H1 (cell line): ENCODE results near the gene ADCY9. TPM values are rescaled to one million over a fixed set of nuclear protein-coding genes. Genes with fewer than 3 reads are reported as not detected.

Source experiments
- CTCF ChIA-PET: fragments of 300-600 bp; sonication (Branson Sonifier 250); formaldehyde crosslinking; loops from one replicate; lab custom pipeline; 2021; ENCODE audit not compliant: partially characterized antibody; lab: Charles Lee
- POLR2A ChIA-PET: fragments of 300-600 bp; sonication (Branson Sonifier 250); formaldehyde crosslinking; loops from one replicate; lab custom pipeline; 2021; ENCODE audit warnings: inconsistent platforms; ENCODE audit not compliant: partially characterized antibody; lab: Charles Lee
- DNase-seq, 2 experiments: peaks; one replicate each; pipeline versions ENCODE4 v3.0.0 to v3.0.0-alpha.2; 2010 to 2022; ENCODE audit warnings: low spot score in 2 of 2, low read depth in 1 of 2, mixed read lengths in 1 of 2
- FAIRE-seq: peaks from 2 replicates; lab custom pipeline; 2011; peaks lifted over from hg19 to GRCh38; lab: Jason Lieb, UNC
- H2AFZ ChIP-seq: 2 replicates; pipeline ENCODE4 v1.8.1; 2012; ENCODE audit warnings: low read length, inconsistent platforms
- H2AK5ac ChIP-seq: 2 replicates; pipeline ENCODE4 v1.6.1; 2013; ENCODE audit warnings: low read depth, low read length
- H2BK120ac ChIP-seq: replicated peaks from 2 replicates; pipeline ENCODE3; 2013; ENCODE audit warnings: low read depth, low read length, inconsistent platforms
- H2BK12ac ChIP-seq: 2 replicates; pipeline ENCODE4 v1.6.1; 2013; ENCODE audit warnings: low read depth, low read length
- H2BK15ac ChIP-seq: 2 replicates; pipeline ENCODE4 v1.6.1; 2013; ENCODE audit warnings: low read length
- H2BK20ac ChIP-seq: 2 replicates; pipeline ENCODE4 v1.6.1; 2013; ENCODE audit warnings: low read length
- H2BK5ac ChIP-seq: 2 replicates; pipeline ENCODE4 v1.6.1; 2013; ENCODE audit warnings: low read depth, low read length
- H3K14ac ChIP-seq: 2 replicates; pipeline ENCODE4 v1.6.1; 2013; ENCODE audit warnings: inconsistent platforms; ENCODE audit not compliant: insufficient read length
- H3K18ac ChIP-seq: 2 replicates; pipeline ENCODE4 v1.6.1; 2013; ENCODE audit warnings: low read length; ENCODE audit errors: extremely low read depth
- H3K23ac ChIP-seq: 2 replicates; pipeline ENCODE4 v1.6.1; 2013; ENCODE audit warnings: inconsistent platforms; ENCODE audit not compliant: insufficient read length
- H3K23me2 ChIP-seq: 2 replicates; pipeline ENCODE4 v1.6.1; 2013; ENCODE audit warnings: low read depth, low read length
- H3K27ac ChIP-seq: 2 replicates; pipeline ENCODE4 v1.6.1; 2011; ENCODE audit warnings: low read depth, low read length, inconsistent platforms
- H3K27me3 ChIP-seq, 4 experiments: replicated peaks in 1 of 4; 1 replicate in 1 of 4; 2 replicates in 3 of 4; pipeline versions ENCODE4 v1.6.1 to v1.8.1; 2011 to 2013; ENCODE audit warnings: low read length in 3 of 4, mild to moderate bottlenecking in 3 of 4, inconsistent platforms in 2 of 4, mixed read lengths in 2 of 4, moderate library complexity in 1 of 4; ENCODE audit not compliant: control insufficient read depth in 3 of 4, insufficient read depth in 3 of 4; ENCODE audit errors: extremely low read depth in 1 of 4
- H3K36me3 ChIP-seq, 4 experiments: 2 replicates each; pipeline versions ENCODE4 v1.6.1 to v1.8.1; 2011 to 2013; ENCODE audit warnings: mild to moderate bottlenecking in 4 of 4, low read length in 3 of 4, moderate library complexity in 2 of 4, control low read depth in 1 of 4, inconsistent platforms in 1 of 4; ENCODE audit not compliant: insufficient read depth in 4 of 4, control insufficient read depth in 2 of 4
- H3K4ac ChIP-seq: replicated peaks from 2 replicates; pipeline ENCODE3; 2013; ENCODE audit warnings: low read length, low read depth, mixed read lengths, inconsistent platforms; ENCODE audit not compliant: insufficient read length
- H3K4me1 ChIP-seq, 4 experiments: replicated peaks in 1 of 4; 1 replicate in 1 of 4; 2 replicates in 3 of 4; pipeline versions ENCODE4 v1.6.1 to v1.8.1; 2011 to 2013; ENCODE audit warnings: low read length in 3 of 4, inconsistent platforms in 2 of 4, mixed read lengths in 1 of 4; ENCODE audit not compliant: insufficient read depth in 4 of 4, control insufficient read depth in 3 of 4
- H3K4me2 ChIP-seq, 2 experiments: 2 replicates each; pipeline versions ENCODE4 v1.6.1 to v1.8.1; 2011 to 2013; ENCODE audit warnings: low read depth in 2 of 2, low read length in 2 of 2, control low read depth in 1 of 2, inconsistent platforms in 1 of 2, mild to moderate bottlenecking in 1 of 2; ENCODE audit not compliant: insufficient read depth in 1 of 2
- H3K4me3 ChIP-seq, 4 experiments: fragments of 200-600, 300-600 bp in 1 of 4; sonication (generic), shearing (Covaris generic), sonication (Bioruptor Twin) in 1 of 4; 2 replicates each; pipeline versions ENCODE4 v1.5.1 to v1.8.1; 2011 to 2016; ENCODE audit warnings: low read length in 4 of 4, low read depth in 3 of 4, control low read depth in 2 of 4, inconsistent platforms in 2 of 4, mild to moderate bottlenecking in 2 of 4, mixed read lengths in 1 of 4, moderate library complexity in 1 of 4; ENCODE audit not compliant: insufficient read depth in 2 of 4; ENCODE audit errors: extremely low read depth in 1 of 4
- H3K56ac ChIP-seq: replicated peaks from 2 replicates; pipeline ENCODE3; 2013; ENCODE audit warnings: low read depth, mild to moderate bottlenecking, mixed read lengths, low read length, inconsistent platforms; ENCODE audit not compliant: insufficient read length
- H3K79me1 ChIP-seq: 2 replicates; pipeline ENCODE4 v1.6.1; 2013; ENCODE audit warnings: low read depth, low read length, control low read depth
- H3K79me2 ChIP-seq, 2 experiments: 2 replicates each; pipeline versions ENCODE4 v1.6.1 to v1.8.1; 2012 to 2013; ENCODE audit warnings: low read length in 2 of 2, mild to moderate bottlenecking in 2 of 2, inconsistent platforms in 1 of 2; ENCODE audit not compliant: insufficient read depth in 2 of 2, control insufficient read depth in 1 of 2
- H3K9ac ChIP-seq, 4 experiments: replicated peaks in 1 of 4; 1 replicate in 1 of 4; 2 replicates in 3 of 4; pipeline versions ENCODE4 v1.6.1 to v1.8.1; 2011 to 2013; ENCODE audit warnings: low read depth in 3 of 4, low read length in 3 of 4, control low read depth in 2 of 4, mild to moderate bottlenecking in 2 of 4, moderate library complexity in 2 of 4, inconsistent platforms in 1 of 4; ENCODE audit errors: extremely low read depth in 1 of 4
- H3K9me3 ChIP-seq, 2 experiments: 2 replicates each; pipeline versions ENCODE4 v1.6.1 to v1.8.1; 2012 to 2013; ENCODE audit warnings: mild to moderate bottlenecking in 2 of 2, moderate library complexity in 2 of 2, control low read depth in 1 of 2, inconsistent platforms in 1 of 2, low read depth in 1 of 2, low read length in 1 of 2, mixed read lengths in 1 of 2; ENCODE audit not compliant: insufficient read depth in 2 of 2
- H4K20me1 ChIP-seq, 2 experiments: replicated peaks in 1 of 2; 2 replicates each; pipeline versions ENCODE3 to v1.8.1; 2011 to 2013; ENCODE audit warnings: inconsistent platforms in 2 of 2, low read length in 2 of 2, mild to moderate bottlenecking in 1 of 2; ENCODE audit not compliant: insufficient read depth in 2 of 2, control insufficient read depth in 1 of 2
- H4K5ac ChIP-seq: 2 replicates; pipeline ENCODE4 v1.6.1; 2013; ENCODE audit warnings: low read length, low read depth, mixed read lengths, inconsistent platforms; ENCODE audit not compliant: insufficient read length
- H4K8ac ChIP-seq: 2 replicates; pipeline ENCODE4 v1.8.0; 2013; ENCODE audit warnings: mild to moderate bottlenecking, moderate library complexity, low read length, inconsistent platforms; ENCODE audit not compliant: insufficient read depth; ENCODE audit errors: extremely low read depth
- H4K91ac ChIP-seq: replicated peaks from 2 replicates; pipeline ENCODE3; 2013; ENCODE audit warnings: low read length, mixed read lengths, inconsistent platforms; ENCODE audit not compliant: insufficient read length
- ASH2L ChIP-seq: fragments of 200-600, 300-600 bp; sonication (generic); IDR thresholded peaks from one replicate; pipeline ENCODE4 v1.7.1; 2017; ENCODE audit warnings: low read length
- CHD1 ChIP-seq: IDR thresholded peaks from 2 replicates; pipeline ENCODE4 v1.6.1; 2012; ENCODE audit warnings: low read depth, low read length, improper control_type of control experiment
- EZH2 ChIP-seq: fragments of 200-600 bp; sonication (generic); IDR thresholded peaks from 2 replicates; pipeline ENCODE4 v1.7.1; 2012; ENCODE audit warnings: low read depth, mild to moderate bottlenecking, moderate library complexity, low read length, inconsistent platforms; ENCODE audit not compliant: severe bottlenecking
- GTF2F1 ChIP-seq: IDR thresholded peaks from 2 replicates; pipeline ENCODE4 v1.6.1; 2012; ENCODE audit warnings: low read depth, low read length, improper control_type of control experiment, borderline replicate concordance
- HDAC2 ChIP-seq, 2 experiments: fragments of 300-600 bp in 1 of 2; sonication (generic) in 1 of 2; IDR thresholded peaks; 2 replicates each; pipeline ENCODE4 v1.6.1; 2011 to 2012; ENCODE audit warnings: low read depth in 2 of 2, low read length in 2 of 2, mild to moderate bottlenecking in 2 of 2, moderate library complexity in 2 of 2, borderline replicate concordance in 1 of 2, inconsistent platforms in 1 of 2
- KDM1A ChIP-seq: fragments of 200-600, 300-600 bp; sonication (generic); IDR thresholded peaks from 2 replicates; pipeline ENCODE4 v1.7.1; 2016; ENCODE audit warnings: mild to moderate bottlenecking, low read length, borderline replicate concordance
- MAFK ChIP-seq: IDR thresholded peaks from 2 replicates; pipeline ENCODE4 v1.6.1; 2012; ENCODE audit warnings: low read depth, mild to moderate bottlenecking, improper control_type of control experiment, low read length
- POLR2A ChIP-seq, 2 experiments: IDR thresholded peaks; 1 replicate in 1 of 2; 2 replicates in 1 of 2; pipeline ENCODE4 v1.6.1; 2011; ENCODE audit warnings: low read depth in 2 of 2, low read length in 2 of 2, mild to moderate bottlenecking in 2 of 2; ENCODE audit errors: control extremely low read depth in 1 of 2
- POU5F1 ChIP-seq: IDR thresholded peaks from 2 replicates; pipeline ENCODE4 v1.6.1; 2011; ENCODE audit warnings: low read depth, mild to moderate bottlenecking, low read length, moderate library complexity
- RAD21 ChIP-seq, 2 experiments: IDR thresholded peaks in 1 of 2; conservative IDR thresholded peaks in 1 of 2; 2 replicates each; pipeline ENCODE4 v1.6.1; 2011; ENCODE audit warnings: low read depth in 2 of 2, low read length in 2 of 2, improper control_type of control experiment in 1 of 2, inconsistent platforms in 1 of 2, mild to moderate bottlenecking in 1 of 2, moderate library complexity in 1 of 2
- SP2 ChIP-seq: IDR thresholded peaks from 2 replicates; pipeline ENCODE4 v1.6.1; 2012; ENCODE audit warnings: mild to moderate bottlenecking, low read length, inconsistent platforms
- TAF1 ChIP-seq: IDR thresholded peaks from 2 replicates; pipeline ENCODE4 v1.6.1; 2011; ENCODE audit warnings: mild to moderate bottlenecking, low read depth, low read length
- YY1 ChIP-seq: IDR thresholded peaks from 2 replicates; pipeline ENCODE4 v1.6.1; 2011; ENCODE audit warnings: low read depth, mild to moderate bottlenecking, low read length
- WGBS, 2 experiments: shearing (Covaris generic) in 1 of 2; methylation state at CpG; one replicate each; pipeline versions ENCODE4 v1.1.6 to v1.1.7; 2013 to 2015; ENCODE audit warnings: low lambda C conversion rate in 2 of 2, mixed read lengths in 2 of 2, inconsistent platforms in 1 of 2, low coverage in 1 of 2, missing lambda C conversion rate in 1 of 2; ENCODE audit not compliant: insufficient replicate concordance in 2 of 2, insufficient coverage in 1 of 2, insufficient read length in 1 of 2; ENCODE audit errors: extremely low coverage in 1 of 2, missing lambda C conversion rate in 1 of 2; 5-methylcytosine and 5-hydroxymethylcytosine counted together
- polyA plus RNA-seq, 7 experiments: library from polyadenylated mRNA; depleted of rRNA in 3 of 7; stranded (reverse) in 5 of 7; unstranded in 2 of 7; fragments of >200 nt in 5 of 7; fragments of 200-250 nt in 2 of 7; gene quantifications; 1 replicate in 5 of 7; 2 replicates in 1 of 7; 4 replicates in 1 of 7; pipeline versions ENCODE4 v1.2.1 to v1.2.3, GENCODE V29; 2011 to 2013; ENCODE audit warnings: missing spikeins in 2 of 7, mixed read lengths in 2 of 7
- total RNA-seq: library from RNA; stranded (reverse); fragmentation: NEBNext Ultra II Directional; extraction: Animal tissue kit (Norgen Biotek cat#: 25700); gene quantifications from 2 replicates; pipeline ENCODE4 v1.2.1, GENCODE V29; 2021
- TF ChIP-seq, protein P1 (sequence below): IDR thresholded peaks from 2 replicates; pipeline ENCODE4 v1.6.1; 2011; ENCODE audit warnings: low read length, improper control_type of control experiment

The ADCY9 gene
- total and polyA plus RNA-seq, 2 of the 8 experiments (the other 6 are each of a cell fraction or from before 2014, with no cell fraction given), result 5.4 to 13.1 TPM

DNA sequence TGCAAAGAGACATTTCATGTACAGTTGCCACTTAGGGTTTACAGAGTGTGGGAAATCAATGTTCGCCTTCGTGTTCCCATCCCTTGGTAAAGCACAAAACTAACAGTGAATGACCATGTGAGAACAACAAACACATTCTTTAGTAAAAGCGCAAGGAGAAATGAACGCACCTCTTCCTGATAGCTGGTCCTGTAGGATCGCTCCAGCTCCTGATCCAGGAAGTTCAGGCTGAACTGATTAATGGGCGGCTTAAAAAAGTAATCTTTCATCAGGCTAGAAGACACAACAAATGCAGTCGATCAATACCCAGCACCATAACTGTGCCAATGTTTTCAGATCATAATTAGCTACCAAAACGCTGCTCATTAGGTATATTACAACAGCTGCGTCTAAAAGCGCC lies 127.4 kb downstream of the ADCY9 start:
- H3K23me2 ChIP-seq, result no peaks in the 10 kb centered on the region
- no peak overlapping the region for H3K56ac ChIP-seq
- no peak overlapping the region for H3K9ac ChIP-seq
- H4K5ac ChIP-seq, result no peak overlapping the region
- no peaks in the 10 kb centered on the region for H4K20me1 ChIP-seq
- no peak overlapping the region for H2BK15ac ChIP-seq
- H2AK5ac ChIP-seq, result no peak overlapping the region
- no peak overlapping the region for H3K4ac ChIP-seq
- DNase-seq (no peak), FAIRE-seq (no peak)
- H3K36me3 ChIP-seq, result no peaks in the 10 kb centered on the region
- no peak overlapping the region for H3K18ac ChIP-seq
- POLR2A ChIA-PET, result no interaction called here
- H2BK120ac ChIP-seq, result no peak overlapping the region
- H3K27ac ChIP-seq, result no peak overlapping the region
- no peak overlapping the region for H2BK12ac ChIP-seq
- H2BK5ac ChIP-seq, result no peak overlapping the region
- H3K27me3 ChIP-seq, result no peaks in the 10 kb centered on the region
- no peak overlapping the region for H2BK20ac ChIP-seq
- H3K14ac ChIP-seq, result no peak overlapping the region
- no peaks in the 10 kb centered on the region for H3K79me2 ChIP-seq
- no peak overlapping the region for H4K8ac ChIP-seq
- CTCF ChIA-PET, result interaction anchor here (1.7 to 3.3 kb wide), 2 partner anchors 16 to 265 kb away, joined by 5 to 11 read pairs; no protein-coding TSS in a partner anchor
- H4K91ac ChIP-seq, result no peak overlapping the region
- no peaks in the 10 kb centered on the region for H3K4me1 ChIP-seq
- H3K23ac ChIP-seq, result no peak overlapping the region
- no peaks in the 10 kb centered on the region for H3K9me3 ChIP-seq
- H2AFZ ChIP-seq, result no peak overlapping the region
- no peak overlapping the region for H3K4me3 ChIP-seq
- WGBS, 2 experiments, result 89% methylated on average over 10 of the region's 10 CpGs; no CpG with 5 or more reads in 1 of the 2 experiments
- H3K4me2 ChIP-seq, result no peak overlapping the region
- no peaks in the 10 kb centered on the region for H3K79me1 ChIP-seq
- TF ChIP-seq MAFK (no peak), YY1 (no peak), ASH2L (no peak), EZH2 (no peak), GTF2F1 (no peak), CHD1 (no peak), POLR2A (IDR thresholded peaks at IDR 0.05; ENCODE audit: control extremely low read depth in 1 of 2, low read depth in 2 of 2, low read length in 2 of 2) (no peak), HDAC2 (IDR thresholded peaks at IDR 0.05; ENCODE audit: borderline replicate concordance in 1 of 2, low read depth in 2 of 2, low read length in 2 of 2) (no peak), TAF1 (no peak), POU5F1 (no peak), RAD21 (IDR thresholded peaks at IDR 0.05 in 1 of 2, conservative IDR thresholded peaks at IDR 0.05 in 1 of 2; ENCODE audit: low read depth in 2 of 2, low read length in 2 of 2) (no peak), SP2 (no peak), KDM1A (no peak)
- TF ChIP-seq, protein P1, sequence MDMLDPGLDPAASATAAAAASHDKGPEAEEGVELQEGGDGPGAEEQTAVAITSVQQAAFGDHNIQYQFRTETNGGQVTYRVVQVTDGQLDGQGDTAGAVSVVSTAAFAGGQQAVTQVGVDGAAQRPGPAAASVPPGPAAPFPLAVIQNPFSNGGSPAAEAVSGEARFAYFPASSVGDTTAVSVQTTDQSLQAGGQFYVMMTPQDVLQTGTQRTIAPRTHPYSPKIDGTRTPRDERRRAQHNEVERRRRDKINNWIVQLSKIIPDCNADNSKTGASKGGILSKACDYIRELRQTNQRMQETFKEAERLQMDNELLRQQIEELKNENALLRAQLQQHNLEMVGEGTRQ, result no peak
